DND-41 (cell line): ENCODE data around the gene USP35.

Experiments
- ATAC-seq: fragments of 200-7000 bp; cut with Tn5 transposase; 3 replicates; pipeline ENCODE4 v1.9.1; 2021; ENCODE audit warnings: low read depth; ENCODE audit not compliant: insufficient read depth
- DNase-seq: peaks from one replicate; pipeline ENCODE4 v3.0.0-alpha.2; 2020
- H2AFZ ChIP-seq: 2 replicates; pipeline ENCODE4 v1.6.0; 2012; ENCODE audit warnings: low read depth, low read length
- H3K27ac ChIP-seq: 2 replicates; pipeline ENCODE4 v1.5.1; 2012; ENCODE audit warnings: low read length, inconsistent platforms
- H3K27me3 ChIP-seq: fragments of 200-600 bp; sonication (generic); 2 replicates; pipeline ENCODE4 v1.6.0; 2012; ENCODE audit warnings: low read length, mild to moderate bottlenecking, inconsistent platforms; ENCODE audit not compliant: insufficient read depth, poor library complexity
- H3K36me3 ChIP-seq: 2 replicates; pipeline ENCODE4 v1.5.1; 2012; ENCODE audit warnings: low read length, inconsistent platforms; ENCODE audit not compliant: insufficient read depth
- H3K4me1 ChIP-seq: 2 replicates; pipeline ENCODE4 v1.5.1; 2012; ENCODE audit warnings: mild to moderate bottlenecking, low read length; ENCODE audit not compliant: insufficient read depth
- H3K4me2 ChIP-seq: 2 replicates; pipeline ENCODE4 v1.6.0; 2012; ENCODE audit warnings: mild to moderate bottlenecking, moderate library complexity, low read length, inconsistent platforms; ENCODE audit not compliant: insufficient read depth
- H3K4me3 ChIP-seq, 2 experiments: fragments of 200-600 bp in 1 of 2; shearing (Covaris generic) in 1 of 2; 2 replicates each; pipeline ENCODE4 v1.5.1; 2012 to 2016; ENCODE audit warnings: inconsistent platforms in 2 of 2, low read length in 2 of 2, mild to moderate bottlenecking in 2 of 2, low read depth in 1 of 2, moderate library complexity in 1 of 2
- H3K79me2 ChIP-seq: 2 replicates; pipeline ENCODE4 v1.6.0; 2012; ENCODE audit warnings: low read length, inconsistent platforms; ENCODE audit not compliant: insufficient read depth
- H3K9ac ChIP-seq: 2 replicates; pipeline ENCODE4 v1.6.0; 2012; ENCODE audit warnings: low read depth, mild to moderate bottlenecking, inconsistent platforms, low read length, moderate library complexity
- H3K9me3 ChIP-seq: 2 replicates; pipeline ENCODE4 v1.5.1; 2012; ENCODE audit warnings: low read length, moderate library complexity, mild to moderate bottlenecking, inconsistent platforms; ENCODE audit not compliant: insufficient read depth, severe bottlenecking
- H4K20me1 ChIP-seq: 2 replicates; pipeline ENCODE4 v1.6.0; 2012; ENCODE audit warnings: low read length; ENCODE audit not compliant: insufficient read depth
- CTCF ChIP-seq: IDR thresholded peaks from 2 replicates; pipeline ENCODE4 v1.5.1; 2012; ENCODE audit warnings: borderline replicate concordance, low read length, moderate library complexity, mild to moderate bottlenecking; ENCODE audit not compliant: poor library complexity, severe bottlenecking; ENCODE audit errors: extremely low read depth
- EZH2 ChIP-seq: IDR thresholded peaks from 3 replicates; pipeline ENCODE4 v1.6.1; 2012; ENCODE audit warnings: borderline replicate concordance, low read depth, mild to moderate bottlenecking, moderate library complexity, low read length, inconsistent platforms; ENCODE audit not compliant: severe bottlenecking

Gene USP35

GRCh38 chr11:78255919-78256318, 67.2 kb downstream of the USP35 start:
- Histone ChIP-seq H3K36me3 (peaks cover 61% of the 10 kb centered on the region), H3K79me2 (peaks cover 100% of the 10 kb centered on the region), H3K4me1 (no peaks in the 10 kb centered on the region), H3K4me3 (no peak overlapping the region), H3K27ac (peak overlapping the region; percentile 47; the same call in 1 of the 2 replicates), H3K4me2 (no peak overlapping the region), H3K27me3 (no peaks in the 10 kb centered on the region), H4K20me1 (peaks cover 5% of the 10 kb centered on the region; the same call in 1 of the 2 replicates), H3K9ac (no peak overlapping the region), H3K9me3 (no peaks in the 10 kb centered on the region), H2AFZ (no peak overlapping the region)
- DNase-seq (no peak), ATAC-seq (no peak)
- TF ChIP-seq CTCF = no peak
- no peak for TF ChIP-seq EZH2

GRCh38 chr11:78256962-78257361, 68.2 kb downstream of the USP35 start:
- Histone ChIP-seq H3K4me2 (no peak overlapping the region), H3K27ac (peak overlapping the region; percentile 20; the same call in 1 of the 2 replicates), H2AFZ (no peak overlapping the region), H3K4me3 (no peak overlapping the region), H4K20me1 (peaks cover 11% of the 10 kb centered on the region; the same call in 1 of the 2 replicates), H3K9ac (no peak overlapping the region), H3K9me3 (no peaks in the 10 kb centered on the region), H3K79me2 (peaks cover 100% of the 10 kb centered on the region), H3K27me3 (no peaks in the 10 kb centered on the region), H3K4me1 (no peaks in the 10 kb centered on the region), H3K36me3 (peaks cover 61% of the 10 kb centered on the region)
- TF ChIP-seq EZH2 = no peak
- TF ChIP-seq CTCF = no peak
- no peak for DNase-seq
- ATAC-seq = no peak

- H3K79me2 ChIP-seq = peaks cover 100% of the 10 kb centered on the region
- H2AFZ ChIP-seq = no peak overlapping the region
- DNase-seq = no peak
- peaks cover 11% of the 10 kb centered on the region; the same call in 1 of the 2 replicates for H4K20me1 ChIP-seq
- TF ChIP-seq CTCF (no peak), EZH2 (no peak)
- H3K4me2 ChIP-seq = no peak overlapping the region
- H3K36me3 ChIP-seq = peaks cover 57% of the 10 kb centered on the region
- H3K9ac ChIP-seq = no peak overlapping the region
- H3K9me3 ChIP-seq = no peaks in the 10 kb centered on the region
- no peaks in the 10 kb centered on the region for H3K27me3 ChIP-seq
- ATAC-seq = no peak
- no peak overlapping the region for H3K4me3 ChIP-seq
- peak overlapping the region; percentile 20; the same call in 1 of the 2 replicates for H3K27ac ChIP-seq
- H3K4me1 ChIP-seq = no peaks in the 10 kb centered on the region
Measured at GRCh38 chr11:78257654-78258053, 68.9 kb downstream of the USP35 start.
